Iris pigment epithelial cell (primary cell): ENCODE measurements around the gene ATG5.

Experiments
- DNase-seq: peaks from one replicate; pipeline ENCODE4 v3.0.0-alpha.2; 2011; ENCODE audit warnings: low read depth

The ATG5 gene

GRCh38 chr6:106216527-106216926 is 109.0 kb downstream of the ATG5 start:
- no peak for DNase-seq

GRCh38 chr6:106215608-106216007 is 110.0 kb downstream of the ATG5 start:
- DNase-seq, result peak; percentile 6

- DNase-seq, result no peak
Measured at GRCh38 chr6:106214531-106214930, 111.0 kb downstream of the ATG5 start.

- DNase-seq, result no peak
Measured at GRCh38 chr6:106213660-106214289, 111.8 kb downstream of the ATG5 start.

GRCh38 chr6:106212576-106212975 is 113.0 kb downstream of the ATG5 start:
- no peak for DNase-seq

GRCh38 chr6:106206905-106207304 is 118.7 kb downstream of the ATG5 start:
- DNase-seq, result no peak

GRCh38 chr6:106204961-106205360 is 120.6 kb downstream of the ATG5 start:
- no peak for DNase-seq

- DNase-seq, result peak; percentile 90
Measured at GRCh38 chr6:106199998-106200397, 125.6 kb downstream of the ATG5 start.

GRCh38 chr6:106199331-106199730 is 126.2 kb downstream of the ATG5 start:
- DNase-seq, result peak; percentile 24

GRCh38 chr6:106197441-106197840 is 128.1 kb downstream of the ATG5 start:
- no peak for DNase-seq

- DNase-seq, result peak; percentile 83
Measured at GRCh38 chr6:106194949-106195921, 130.3 kb downstream of the ATG5 start.

- peak; percentile 71 for DNase-seq
Measured at GRCh38 chr6:106192824-106193223, 132.7 kb downstream of the ATG5 start.

GRCh38 chr6:106188104-106188794 is 137.3 kb downstream of the ATG5 start:
- DNase-seq, result no peak

GRCh38 chr6:106187424-106187982 is 138.1 kb downstream of the ATG5 start:
- DNase-seq, result no peak

GRCh38 chr6:106186714-106187113 is 138.8 kb downstream of the ATG5 start:
- DNase-seq, result no peak

GRCh38 chr6:106186172-106186571 is 139.4 kb downstream of the ATG5 start:
- DNase-seq, result no peak

- DNase-seq, result no peak
Measured at GRCh38 chr6:106185615-106186014, 139.9 kb downstream of the ATG5 start.

GRCh38 chr6:106184629-106185028 is 140.9 kb downstream of the ATG5 start:
- DNase-seq, result peak; percentile 59

GRCh38 chr6:106183430-106183829 is 142.1 kb downstream of the ATG5 start:
- DNase-seq, result no peak

GRCh38 chr6:106182455-106182854 is 143.1 kb downstream of the ATG5 start:
- no peak for DNase-seq

- DNase-seq, result peak; percentile 86
Measured at GRCh38 chr6:106181664-106182418, 143.7 kb downstream of the ATG5 start.

GRCh38 chr6:106180208-106180607 is 145.4 kb downstream of the ATG5 start:
- DNase-seq, result no peak
